Keratinocyte (primary cell): Measurements from ENCODE around the gene CORO1A. TPM values are rescaled to one million over a fixed set of nuclear protein-coding genes. Genes with fewer than 3 reads are reported as not detected.

Experiments
- DNase-seq: peaks from one replicate; pipeline ENCODE4 v3.0.0-alpha.2; 2011; ENCODE audit warnings: low read depth, missing footprints, low spot score
- FAIRE-seq: peaks from 2 replicates; lab custom pipeline; 2011; peaks lifted over from hg19 to GRCh38; lab: Jason Lieb, UNC
- H2AFZ ChIP-seq: 2 replicates; pipeline ENCODE4 v1.6.0; 2012; ENCODE audit warnings: low read length, control low read depth, inconsistent platforms; ENCODE audit not compliant: control insufficient read depth
- H3K27ac ChIP-seq: 2 replicates; pipeline ENCODE4 v1.5.1; 2011; ENCODE audit warnings: low read length; ENCODE audit not compliant: control insufficient read depth, insufficient read depth
- H3K27me3 ChIP-seq: 3 replicates; pipeline ENCODE4 v1.6.0; 2011; ENCODE audit warnings: low read length; ENCODE audit not compliant: control insufficient read depth, insufficient read depth; ENCODE audit errors: extremely low read depth
- H3K36me3 ChIP-seq, 2 experiments: 2 replicates in 1 of 2; 3 replicates in 1 of 2; pipeline ENCODE4 v1.5.1; 2011; ENCODE audit warnings: low read length in 2 of 2, mild to moderate bottlenecking in 1 of 2; ENCODE audit not compliant: control insufficient read depth in 2 of 2, insufficient read depth in 2 of 2; ENCODE audit errors: extremely low read depth in 1 of 2
- H3K4me1 ChIP-seq: 3 replicates; pipeline ENCODE4 v1.5.1; 2011; ENCODE audit warnings: low read length; ENCODE audit not compliant: control insufficient read depth, insufficient read depth; ENCODE audit errors: extremely low read depth
- H3K4me2 ChIP-seq: 3 replicates; pipeline ENCODE4 v1.6.0; 2011; ENCODE audit warnings: low read depth, low read length; ENCODE audit not compliant: control insufficient read depth, insufficient read depth; ENCODE audit errors: extremely low read depth
- H3K4me3 ChIP-seq, 3 experiments: fragments of 200-600 bp in 1 of 3; sonication (generic) in 1 of 3; 2 replicates in 2 of 3; 3 replicates in 1 of 3; pipeline ENCODE4 v1.5.1; 2011 to 2016; ENCODE audit warnings: low read length in 3 of 3, mild to moderate bottlenecking in 3 of 3, control low read depth in 2 of 3, inconsistent platforms in 1 of 3, low read depth in 1 of 3, mixed read lengths in 1 of 3, mixed run types in 1 of 3, moderate library complexity in 1 of 3; ENCODE audit not compliant: control insufficient read depth in 2 of 3, insufficient read depth in 2 of 3; ENCODE audit errors: extremely low read depth in 1 of 3
- H3K79me2 ChIP-seq: 2 replicates; pipeline ENCODE4 v1.6.0; 2012; ENCODE audit warnings: low read length; ENCODE audit not compliant: control insufficient read depth, insufficient read depth
- H3K9ac ChIP-seq: 3 replicates; pipeline ENCODE4 v1.6.0; 2011; ENCODE audit warnings: low read length; ENCODE audit not compliant: control insufficient read depth, insufficient read depth; ENCODE audit errors: extremely low read depth
- H3K9me1 ChIP-seq: 3 replicates; pipeline ENCODE4 v1.6.0; 2011; ENCODE audit warnings: low read length; ENCODE audit not compliant: control insufficient read depth, insufficient read depth; ENCODE audit errors: extremely low read depth
- H3K9me3 ChIP-seq: 2 replicates; pipeline ENCODE4 v1.5.1; 2012; ENCODE audit warnings: low read depth, low read length; ENCODE audit not compliant: control insufficient read depth
- H4K20me1 ChIP-seq: 3 replicates; pipeline ENCODE4 v1.6.0; 2011; ENCODE audit warnings: low read length; ENCODE audit not compliant: control insufficient read depth, insufficient read depth; ENCODE audit errors: extremely low read depth
- CTCF ChIP-seq, 3 experiments: IDR thresholded peaks in 1 of 3; conservative IDR thresholded peaks in 1 of 3; optimal IDR thresholded peaks in 1 of 3; 2 replicates in 2 of 3; 3 replicates in 1 of 3; pipeline versions ENCODE3 to v1.5.1; 2011; ENCODE audit warnings: low read length in 3 of 3, mild to moderate bottlenecking in 3 of 3, moderate library complexity in 2 of 3, control low read depth in 1 of 3, inconsistent platforms in 1 of 3; ENCODE audit not compliant: insufficient read depth in 2 of 3; ENCODE audit errors: extremely low read depth in 1 of 3
- EZH2 ChIP-seq: IDR thresholded peaks from one replicate; pipeline ENCODE4 v1.6.1; 2012; ENCODE audit warnings: inconsistent platforms, mild to moderate bottlenecking, low read length, moderate library complexity
- dilution Hi-C: fragments of 300-500 bp; cut with MboI; formaldehyde crosslinking; loops from one replicate; pipeline ENCODE4 v1.7.0; 2020; ENCODE audit warnings: low sequenced_read_pairs; ENCODE audit not compliant: extremely low pct_ligation_motif_present
- polyA minus RNA-seq, 3 experiments: library from RNA; depleted of rRNA, polyadenylated mRNA; stranded (reverse); fragments of >200 nt; gene quantifications; 1 replicate in 1 of 3; 2 replicates in 1 of 3; 3 replicates in 1 of 3; pipeline ENCODE4 v1.2.3, GENCODE V29; 2011
- polyA plus RNA-seq, 5 experiments: library from polyadenylated mRNA; depleted of rRNA in 3 of 5; stranded (reverse) in 3 of 5; stranded (forward) in 1 of 5; unstranded in 1 of 5; fragments of >200 nt; gene quantifications; 1 replicate in 1 of 5; 2 replicates in 3 of 5; 3 replicates in 1 of 5; pipeline versions ENCODE4 v1.2.1 to v1.2.3, GENCODE V29; 2011 to 2012; ENCODE audit warnings: missing spikeins in 2 of 5, low read depth in 1 of 5, low replicate concordance in 1 of 5

Gene CORO1A
- polyA plus RNA-seq: 2.8 to 5.5 TPM (median 3.0 TPM) in 3 replicates
- not detected for polyA plus RNA-seq (2011; ENCODE audit: low read depth)
- polyA plus RNA-seq (2011; cell fraction: cytosol; rRNA removed): 1.1 and 2.8 TPM in 2 replicates
- polyA plus RNA-seq (2011; cell fraction: nucleus; rRNA removed): 1.8 and 2.9 TPM in 2 replicates
- 0.58 and 9.1 TPM in 2 replicates for polyA plus RNA-seq (2012; ENCODE audit: low replicate concordance)
- 2.5 to 7.6 TPM (median 2.7 TPM) in 3 replicates for polyA minus RNA-seq
- 15.2 TPM for polyA minus RNA-seq (2011; cell fraction: cytosol; rRNA and poly(A)+ RNA removed)
- polyA minus RNA-seq (2011; cell fraction: nucleus; rRNA and poly(A)+ RNA removed): 1.6 and 1.9 TPM in 2 replicates

GRCh38 chr16:30183233-30184095 lies at the start of gene CORO1A:
TSS of gene CORO1A (plus strand) at chr16:30183602. CDS start at chr16:30185210, 1,608 bp downstream.
- no peak for TF ChIP-seq EZH2
- TF ChIP-seq CTCF (optimal IDR thresholded peaks at IDR 0.05 in 1 of 3, IDR thresholded peaks at IDR 0.05 in 1 of 3, conservative IDR thresholded peaks at IDR 0.05 in 1 of 3; ENCODE audit: extremely low read depth in 1 of 3, insufficient read depth in 2 of 3, low read length in 3 of 3): no peak
- Histone ChIP-seq H3K4me2 (peak within 1 kb of the TSS; percentile 80), H3K9ac (peak within 1 kb of the TSS; percentile 22), H3K27me3 (no peaks in the 10 kb centered on the region), H3K9me1 (no peaks in the 10 kb centered on the region), H3K9me3 (no peaks in the 10 kb centered on the region), H3K27ac (no peak within 1 kb of the TSS), H3K4me3 (peak within 1 kb of the TSS; percentile 36 to 61 (median 60)), H4K20me1 (no peaks in the 10 kb centered on the region), H3K4me1 (peaks cover 3% of the 10 kb centered on the region), H3K79me2 (no peaks in the 10 kb centered on the region), H3K36me3 (no peaks in the 10 kb centered on the region), H2AFZ (peak within 1 kb of the TSS; percentile 87)
- dilution Hi-C loops: no loop called here
- FAIRE-seq (no peak), DNase-seq (peak; percentile 7)

- H3K27ac ChIP-seq: no peak overlapping the region
- H3K36me3 ChIP-seq: no peaks in the 10 kb centered on the region
- dilution Hi-C loops: no loop called here
- TF ChIP-seq EZH2 (no peak), CTCF (optimal IDR thresholded peaks at IDR 0.05 in 1 of 3, IDR thresholded peaks at IDR 0.05 in 1 of 3, conservative IDR thresholded peaks at IDR 0.05 in 1 of 3; ENCODE audit: extremely low read depth in 1 of 3, insufficient read depth in 2 of 3, low read length in 3 of 3) (no peak)
- no peak overlapping the region for H3K9ac ChIP-seq
- no peak for FAIRE-seq
- H3K79me2 ChIP-seq: no peaks in the 10 kb centered on the region
- H2AFZ ChIP-seq: no peak overlapping the region
- H3K27me3 ChIP-seq: no peaks in the 10 kb centered on the region
- no peaks in the 10 kb centered on the region for H3K9me3 ChIP-seq
- H3K9me1 ChIP-seq: no peaks in the 10 kb centered on the region
- H3K4me3 ChIP-seq: no peak overlapping the region
- no peaks in the 10 kb centered on the region for H3K4me1 ChIP-seq
- DNase-seq: no peak
- no peak overlapping the region for H3K4me2 ChIP-seq
- no peaks in the 10 kb centered on the region for H4K20me1 ChIP-seq
These were observed 46.3 kb upstream of the CORO1A start for GRCh38 chr16:30136971-30137605.
